Fibroblast of lung (primary cell): ENCODE data around the gene APLF. TPM values are rescaled to one million over a fixed set of nuclear protein-coding genes. Genes with fewer than 3 reads are reported as not detected.
A peak's percentile ranks its signal among the peaks of the same experiment; 100 is the strongest.
"Not testable (repeated sequence)": the region's sequence is repeated elsewhere in the genome, so short reads cannot be mapped to it uniquely, and the experiment has no call there.

ENCODE experiments used
- DNase-seq, 2 donors: peaks; one replicate each; pipeline versions ENCODE4 v3.0.0 to v3.0.0-alpha.2; 2010; ENCODE audit warnings: low read depth in 2 of 2
- H2AFZ ChIP-seq: 2 replicates; pipeline ENCODE4 v1.5.1; 2012; ENCODE audit warnings: low read length, control low read depth, inconsistent platforms
- H3K27ac ChIP-seq: 2 replicates; pipeline ENCODE4 v1.5.1; 2011; ENCODE audit warnings: low read length, control low read depth; ENCODE audit not compliant: insufficient read depth
- H3K27me3 ChIP-seq: 2 replicates; pipeline ENCODE4 v1.5.1; 2011; ENCODE audit warnings: mild to moderate bottlenecking, low read length; ENCODE audit not compliant: control insufficient read depth, insufficient read depth
- H3K36me3 ChIP-seq: 2 replicates; pipeline ENCODE4 v1.5.1; 2011; ENCODE audit warnings: low read length; ENCODE audit not compliant: control insufficient read depth, insufficient read depth
- H3K4me1 ChIP-seq: 2 replicates; pipeline ENCODE4 v1.5.1; 2011; ENCODE audit warnings: low read length; ENCODE audit not compliant: control insufficient read depth, insufficient read depth; ENCODE audit errors: extremely low read depth
- H3K4me2 ChIP-seq: 2 replicates; pipeline ENCODE4 v1.5.1; 2011; ENCODE audit warnings: low read length, control low read depth; ENCODE audit not compliant: insufficient read depth; ENCODE audit errors: extremely low read depth
- H3K4me3 ChIP-seq, 4 experiments: fragments of 200-600 bp in 1 of 4; sonication (generic) in 1 of 4; replicated peaks in 1 of 4; 2 replicates each; pipeline ENCODE4 v1.5.1; 2011 to 2016; ENCODE audit warnings: low read length in 4 of 4, low read depth in 3 of 4, mild to moderate bottlenecking in 3 of 4, control low read depth in 2 of 4, inconsistent platforms in 1 of 4, mixed read lengths in 1 of 4; ENCODE audit not compliant: insufficient read depth in 1 of 4; ENCODE audit errors: control extremely low read depth in 1 of 4
- H3K79me2 ChIP-seq: 2 replicates; pipeline ENCODE4 v1.5.1; 2012; ENCODE audit warnings: mild to moderate bottlenecking, low read length, inconsistent platforms; ENCODE audit not compliant: control insufficient read depth, insufficient read depth
- H3K9ac ChIP-seq: 2 replicates; pipeline ENCODE4 v1.5.1; 2011; ENCODE audit warnings: mild to moderate bottlenecking, low read length, control low read depth; ENCODE audit not compliant: insufficient read depth
- H3K9me3 ChIP-seq: 2 replicates; pipeline ENCODE4 v1.5.1; 2012; ENCODE audit warnings: low read depth, low read length; ENCODE audit not compliant: control insufficient read depth, insufficient read depth
- H4K20me1 ChIP-seq: 2 replicates; pipeline ENCODE4 v1.5.1; 2011; ENCODE audit warnings: low read length; ENCODE audit not compliant: control insufficient read depth, insufficient read depth; ENCODE audit errors: extremely low read depth
- CTCF ChIP-seq, 2 donors: IDR thresholded peaks in 1 of 2; conservative IDR thresholded peaks in 1 of 2; 1 replicate in 1 of 2; 2 replicates in 1 of 2; pipeline ENCODE4 v1.5.1; 2011 to 2012; ENCODE audit warnings: low read length in 2 of 2, control low read depth in 1 of 2, inconsistent platforms in 1 of 2, low read depth in 1 of 2, mild to moderate bottlenecking in 1 of 2
- EZH2 ChIP-seq: IDR thresholded peaks from 2 replicates; pipeline ENCODE4 v1.5.1; 2012; ENCODE audit warnings: low read length, control low read depth, mild to moderate bottlenecking; ENCODE audit errors: missing control alignments
- polyA plus RNA-seq, 2 donors: library from polyadenylated mRNA; depleted of rRNA in 1 of 2; stranded (reverse) in 1 of 2; unstranded in 1 of 2; fragments of >200 nt; gene quantifications; 2 replicates each; pipeline ENCODE4 v1.2.1, GENCODE V29; 2011 to 2012; ENCODE audit warnings: missing spikeins in 1 of 2
- total RNA-seq: library from RNA; depleted of rRNA; stranded (reverse); fragments of >200 nt; gene quantifications from 2 replicates; pipeline ENCODE4 v1.2.1, GENCODE V29; 2014

The APLF gene
- total and polyA plus RNA-seq, 2 donors (not counting 1 experiment from before 2014, with no cell fraction given): 1.6 to 9.4 TPM

DNA sequence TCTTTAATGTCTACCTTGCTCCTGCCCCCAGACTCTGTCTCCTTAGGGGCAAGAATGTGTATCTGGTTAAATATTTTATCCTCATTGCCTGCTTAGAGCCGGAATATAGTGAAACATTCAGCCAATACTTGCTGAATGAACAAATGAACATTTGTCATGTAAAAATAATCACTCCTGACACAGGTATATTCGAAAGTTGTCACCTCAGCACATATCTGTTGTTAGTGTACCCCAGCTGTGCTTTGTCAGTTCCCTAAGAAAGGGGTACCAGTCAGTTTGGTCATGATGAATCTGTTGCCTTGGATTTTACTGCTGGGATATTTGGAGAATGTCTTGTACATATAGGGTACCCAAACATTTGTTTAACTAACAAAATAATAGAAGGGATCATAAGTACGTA is 99.0 kb downstream of the APLF start:
- H3K4me3 ChIP-seq: no peak overlapping the region
- no peak for TF ChIP-seq EZH2
- no peak for TF ChIP-seq CTCF (conservative IDR thresholded peaks at IDR 0.05 in 1 of 2, IDR thresholded peaks at IDR 0.05 in 1 of 2; ENCODE audit: low read depth in 1 of 2, low read length in 2 of 2)

DNA sequence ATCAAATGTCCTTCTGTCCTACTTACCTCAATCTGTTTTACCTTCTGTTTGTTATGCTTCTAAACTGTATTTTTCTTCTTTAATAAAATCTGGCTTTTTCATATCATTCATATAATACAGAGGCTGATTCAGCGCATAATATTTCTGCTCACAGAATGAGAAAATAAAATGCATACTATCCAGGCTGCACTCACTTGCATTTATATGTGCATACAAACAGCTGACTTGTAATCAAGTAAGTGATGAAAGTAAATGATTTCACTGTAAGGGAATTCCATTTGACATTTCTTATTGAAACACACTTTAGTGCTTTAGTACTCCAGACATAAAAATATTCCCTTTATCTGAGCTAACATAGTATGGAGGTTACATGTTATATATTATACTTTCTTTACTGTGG is 100.7 kb downstream of the APLF start:
- no peak for DNase-seq
- Histone ChIP-seq H3K27ac (no peak overlapping the region), H3K4me2 (no peak overlapping the region), H3K9me3 (no peaks in the 10 kb centered on the region), H2AFZ (no peak overlapping the region), H3K4me3 (no peak overlapping the region), H3K79me2 (no peaks in the 10 kb centered on the region), H4K20me1 (no peaks in the 10 kb centered on the region), H3K9ac (no peak overlapping the region), H3K4me1 (no peaks in the 10 kb centered on the region), H3K27me3 (no peaks in the 10 kb centered on the region), H3K36me3 (no peaks in the 10 kb centered on the region)
- TF ChIP-seq EZH2 (no peak), CTCF (conservative IDR thresholded peaks at IDR 0.05 in 1 of 2, IDR thresholded peaks at IDR 0.05 in 1 of 2; ENCODE audit: low read depth in 1 of 2, low read length in 2 of 2) (no peak)

More for the DNA sequence above, 99.0 kb downstream of the APLF start:
- Histone ChIP-seq H3K36me3 (no peaks in the 10 kb centered on the region), H2AFZ (no peak overlapping the region), H3K4me2 (no peak overlapping the region), H3K4me1 (no peaks in the 10 kb centered on the region), H3K9me3 (no peaks in the 10 kb centered on the region), H3K79me2 (no peaks in the 10 kb centered on the region), H3K27ac (no peak overlapping the region), H3K9ac (no peak overlapping the region), H3K27me3 (no peaks in the 10 kb centered on the region), H4K20me1 (no peaks in the 10 kb centered on the region)
- no peak for DNase-seq

- Histone ChIP-seq H4K20me1 (no peaks in the 10 kb centered on the region), H3K9me3 (no peaks in the 10 kb centered on the region), H3K4me2 (no peak overlapping the region), H2AFZ (no peak overlapping the region), H3K36me3 (no peaks in the 10 kb centered on the region), H3K79me2 (no peaks in the 10 kb centered on the region), H3K4me1 (no peaks in the 10 kb centered on the region), H3K4me3 (no peak overlapping the region), H3K27me3 (no peaks in the 10 kb centered on the region), H3K27ac (no peak overlapping the region), H3K9ac (no peak overlapping the region)
- TF ChIP-seq EZH2: no peak
- no peak for TF ChIP-seq CTCF (conservative IDR thresholded peaks at IDR 0.05 in 1 of 2, IDR thresholded peaks at IDR 0.05 in 1 of 2; ENCODE audit: low read depth in 1 of 2, low read length in 2 of 2)
- DNase-seq: peak; percentile 32 to 62
Measured at GRCh38 chr2:68569604-68570003, 102.2 kb downstream of the APLF start.

- not testable (repeated sequence) for H3K9me3 ChIP-seq, DNase-seq, H3K4me3 ChIP-seq, H3K9ac ChIP-seq, H3K4me2 ChIP-seq, H3K36me3 ChIP-seq, H2AFZ ChIP-seq, H3K27me3 ChIP-seq, H3K27ac ChIP-seq, H4K20me1 ChIP-seq, H3K4me1 ChIP-seq, H3K79me2 ChIP-seq
Measured at GRCh38 chr2:68570434-68570833, 103.0 kb downstream of the APLF start.
